HG03521 (cell line): ENCODE data around the gene KLRK1.
"Not testable (repeated sequence)": the region's sequence is repeated elsewhere in the genome, so short reads cannot be mapped to it uniquely, and the experiment has no call there.

Source experiments
- ATAC-seq: cut with Tn5 transposase; IDR thresholded peaks from one replicate; pipeline ENCODE4 v1.9.1; 2021; ENCODE audit warnings: mild to moderate bottlenecking, moderate library complexity; ENCODE audit not compliant: unreplicated experiment

The KLRK1 gene

DNA sequence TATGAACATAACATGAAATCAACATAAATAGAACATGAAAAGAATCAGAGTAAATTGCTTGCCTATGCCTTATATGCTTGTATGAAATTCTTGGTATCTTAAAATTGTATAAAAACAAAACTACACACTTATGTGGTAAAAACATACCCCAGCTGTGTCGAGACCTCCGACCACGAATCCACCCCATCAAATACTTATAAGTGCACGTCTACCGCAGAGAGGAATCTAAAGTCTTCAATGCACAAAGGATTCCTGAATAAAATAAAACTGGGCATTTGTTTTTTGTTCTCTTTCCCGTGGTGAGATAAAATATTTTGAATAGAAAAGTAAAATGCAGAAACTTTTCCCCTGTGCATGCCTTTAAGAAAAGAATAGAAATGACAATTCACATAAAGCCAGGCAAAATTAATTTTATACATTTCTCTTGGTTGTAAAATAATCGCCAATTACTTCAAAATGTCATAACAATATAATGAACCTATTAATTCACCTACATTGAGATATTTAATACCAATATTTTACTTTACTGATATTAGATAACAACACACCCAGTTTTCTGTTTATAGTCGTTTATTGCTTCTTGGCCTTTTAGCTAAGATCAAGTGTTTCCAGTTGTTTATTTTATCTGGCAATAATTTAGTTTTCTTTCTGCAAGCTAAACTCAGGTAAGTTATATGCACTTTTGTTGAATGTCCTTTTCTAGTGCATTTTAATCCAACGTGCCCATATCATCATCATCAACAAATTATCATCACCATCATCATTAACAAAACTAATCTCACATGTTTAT is 1.0 kb downstream of the KLRK1 start:
- no peak for ATAC-seq

- not testable (repeated sequence) for ATAC-seq
These were observed 2.3 kb downstream of the KLRK1 start for GRCh38 chr12:10387498-10387897.

GRCh38 chr12:10386857-10387256 is 3.0 kb downstream of the KLRK1 start:
- no peak for ATAC-seq

- ATAC-seq, result no peak
These were observed 4.7 kb downstream of the KLRK1 start for GRCh38 chr12:10385166-10385613.

GRCh38 chr12:10384191-10384590 is 5.7 kb downstream of the KLRK1 start:
- ATAC-seq, result no peak

- no peak for ATAC-seq
These were observed 7.8 kb downstream of the KLRK1 start for GRCh38 chr12:10381928-10382628.

GRCh38 chr12:10378737-10379136 is 11.1 kb downstream of the KLRK1 start:
- ATAC-seq, result not testable (repeated sequence)

- ATAC-seq, result no peak
These were observed 15.2 kb downstream of the KLRK1 start for GRCh38 chr12:10374624-10375018.

- no peak for ATAC-seq
These were observed 17.3 kb downstream of the KLRK1 start for GRCh38 chr12:10372559-10372958.

DNA sequence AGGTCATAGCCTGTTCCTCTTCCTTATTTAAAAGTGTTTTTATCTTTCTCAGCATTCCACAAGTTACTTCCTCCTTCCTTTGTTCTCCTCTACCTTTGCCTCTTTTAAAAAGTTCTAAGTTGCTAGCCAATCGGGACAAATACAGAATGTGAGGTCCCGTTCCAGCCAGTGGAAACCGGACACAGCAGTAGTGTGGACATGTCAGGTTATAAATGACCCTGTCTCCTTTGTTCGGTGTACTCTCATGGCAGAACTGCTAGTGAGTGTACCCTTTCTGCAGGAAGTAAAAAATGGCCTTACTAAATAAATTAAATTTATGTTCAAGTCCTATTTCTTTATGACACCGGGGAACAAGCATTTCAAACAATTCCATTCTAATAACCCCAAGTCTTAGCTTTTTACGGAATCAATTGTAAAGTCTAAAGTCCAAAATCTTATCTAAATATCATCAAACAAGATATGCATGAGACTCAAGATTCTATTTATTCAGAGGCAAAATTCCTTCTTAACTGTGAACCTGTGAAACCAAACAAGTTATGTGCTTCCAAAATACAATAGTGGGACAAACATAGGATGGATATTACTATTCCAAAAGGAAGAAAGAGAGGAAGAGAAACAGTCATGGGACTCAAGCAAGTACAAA is 17.8 kb downstream of the KLRK1 start:
- ATAC-seq, result not testable (repeated sequence)

DNA sequence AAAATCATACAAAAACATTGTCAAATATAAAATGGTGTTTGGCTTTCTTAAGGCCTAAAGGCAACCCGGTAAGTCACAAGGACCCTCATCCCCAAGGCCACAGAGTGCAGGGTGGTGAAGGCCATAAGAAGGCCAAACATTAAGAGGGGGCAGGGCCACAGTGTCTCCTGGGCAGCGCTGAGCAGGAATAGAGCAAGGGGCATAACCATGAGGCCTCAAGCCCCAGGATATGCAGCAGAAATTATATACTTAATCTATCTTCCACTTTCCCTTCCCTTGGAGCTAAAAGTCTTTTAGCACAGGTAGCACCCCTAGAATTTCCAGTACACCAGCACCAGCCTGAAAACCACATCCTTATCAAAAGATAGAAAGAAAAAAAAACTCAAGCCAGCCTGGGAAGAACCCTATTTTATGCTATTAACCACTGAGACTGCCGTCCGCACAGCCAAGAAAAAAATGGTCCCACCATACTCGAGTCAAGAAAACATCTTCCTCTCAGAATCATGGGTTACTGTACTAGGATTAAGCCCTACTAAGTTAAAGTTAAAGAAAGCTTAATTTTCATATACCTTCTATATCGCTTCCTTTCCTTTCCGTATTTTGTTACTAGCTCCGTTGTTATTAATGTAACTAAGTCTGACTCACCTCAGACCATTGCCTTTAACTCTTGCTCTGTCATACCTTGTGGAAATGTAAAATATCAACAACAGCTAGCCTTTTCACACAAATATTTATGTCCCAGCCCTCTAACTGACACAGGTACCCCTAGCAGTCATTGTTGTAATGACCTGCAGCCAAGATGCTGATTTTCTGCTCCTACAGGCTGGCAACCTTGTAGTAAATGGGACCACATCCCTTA is 20.1 kb downstream of the KLRK1 start:
- ATAC-seq, result no peak

- ATAC-seq, result no peak
These were observed 21.4 kb downstream of the KLRK1 start for GRCh38 chr12:10368206-10369171.

GRCh38 chr12:10367714-10368113 is 22.1 kb downstream of the KLRK1 start:
- not testable (repeated sequence) for ATAC-seq

GRCh38 chr12:10366875-10367274 is 23.0 kb downstream of the KLRK1 start:
- ATAC-seq, result no peak

DNA sequence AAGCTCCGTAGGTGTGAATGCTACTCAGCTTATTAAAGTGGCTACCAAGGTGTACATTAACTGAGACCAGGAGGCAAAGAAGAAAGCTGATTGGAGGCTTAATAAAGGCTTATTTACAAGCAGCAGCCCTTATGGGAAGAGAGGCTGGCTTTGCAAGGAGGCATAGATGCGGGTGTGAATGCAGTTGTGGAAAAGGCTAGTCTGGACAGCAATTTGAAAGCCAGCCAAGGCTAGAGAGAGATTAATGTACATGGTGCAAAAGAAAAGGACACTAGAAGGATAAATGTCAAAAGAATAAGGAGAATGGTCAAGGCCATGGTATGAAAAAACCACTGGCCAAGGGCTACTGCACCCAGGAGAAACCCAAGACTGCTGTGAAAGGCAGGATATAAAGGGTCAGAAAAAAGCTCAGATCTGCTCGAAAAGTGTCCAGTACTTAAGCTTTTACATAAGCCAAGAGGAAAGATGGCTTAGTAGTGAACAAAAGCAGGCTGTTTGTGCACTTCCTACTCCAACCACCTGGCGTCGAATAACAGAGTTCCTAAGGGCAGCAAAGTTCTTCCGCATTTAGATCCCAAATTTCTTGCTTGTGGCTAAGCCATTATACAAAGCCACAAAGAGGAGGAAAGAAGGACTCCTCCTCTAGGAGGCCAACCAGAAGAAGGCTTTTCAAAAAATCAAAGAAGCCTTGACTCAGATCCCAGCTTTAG is 24.0 kb downstream of the KLRK1 start:
- ATAC-seq, result no peak

DNA sequence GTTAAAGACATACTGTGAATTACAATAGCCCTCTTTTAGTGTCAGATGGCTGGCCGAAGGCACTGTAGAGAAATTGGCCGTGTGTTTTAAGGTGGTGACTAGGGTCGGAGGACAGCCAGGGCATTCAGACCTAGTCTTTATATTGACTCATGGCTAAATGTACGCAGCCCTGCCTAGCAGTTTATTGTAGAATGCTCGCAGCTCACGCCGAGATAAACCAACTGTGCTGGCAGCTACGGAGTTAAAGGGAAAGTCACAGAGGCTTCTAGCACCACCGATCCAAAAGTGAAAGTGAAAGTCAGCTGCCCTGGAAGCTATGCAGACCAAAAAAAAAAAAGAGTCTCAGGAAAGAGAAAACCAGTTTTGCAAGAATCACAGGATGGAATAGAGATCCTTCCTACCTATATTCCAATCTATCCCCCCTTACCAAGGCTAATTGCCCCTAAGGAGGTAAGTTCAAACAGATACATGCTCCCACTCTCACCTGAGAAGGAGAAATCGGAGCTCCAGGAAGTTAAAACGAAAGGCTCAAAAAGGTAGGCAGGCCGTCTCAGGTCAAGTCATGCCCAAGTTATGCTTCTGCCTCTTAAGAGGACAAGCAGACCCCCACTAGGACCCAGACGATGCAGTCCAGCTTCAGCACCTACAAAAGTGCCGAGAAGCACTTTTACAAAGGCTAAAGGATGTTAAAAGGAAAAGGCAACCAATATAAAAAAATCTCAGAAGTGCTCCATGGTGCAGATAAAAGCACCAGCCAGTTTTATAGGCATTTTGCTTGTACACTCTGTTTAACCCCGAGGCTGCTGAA is 24.8 kb downstream of the KLRK1 start:
- peak; percentile 39 for ATAC-seq

DNA sequence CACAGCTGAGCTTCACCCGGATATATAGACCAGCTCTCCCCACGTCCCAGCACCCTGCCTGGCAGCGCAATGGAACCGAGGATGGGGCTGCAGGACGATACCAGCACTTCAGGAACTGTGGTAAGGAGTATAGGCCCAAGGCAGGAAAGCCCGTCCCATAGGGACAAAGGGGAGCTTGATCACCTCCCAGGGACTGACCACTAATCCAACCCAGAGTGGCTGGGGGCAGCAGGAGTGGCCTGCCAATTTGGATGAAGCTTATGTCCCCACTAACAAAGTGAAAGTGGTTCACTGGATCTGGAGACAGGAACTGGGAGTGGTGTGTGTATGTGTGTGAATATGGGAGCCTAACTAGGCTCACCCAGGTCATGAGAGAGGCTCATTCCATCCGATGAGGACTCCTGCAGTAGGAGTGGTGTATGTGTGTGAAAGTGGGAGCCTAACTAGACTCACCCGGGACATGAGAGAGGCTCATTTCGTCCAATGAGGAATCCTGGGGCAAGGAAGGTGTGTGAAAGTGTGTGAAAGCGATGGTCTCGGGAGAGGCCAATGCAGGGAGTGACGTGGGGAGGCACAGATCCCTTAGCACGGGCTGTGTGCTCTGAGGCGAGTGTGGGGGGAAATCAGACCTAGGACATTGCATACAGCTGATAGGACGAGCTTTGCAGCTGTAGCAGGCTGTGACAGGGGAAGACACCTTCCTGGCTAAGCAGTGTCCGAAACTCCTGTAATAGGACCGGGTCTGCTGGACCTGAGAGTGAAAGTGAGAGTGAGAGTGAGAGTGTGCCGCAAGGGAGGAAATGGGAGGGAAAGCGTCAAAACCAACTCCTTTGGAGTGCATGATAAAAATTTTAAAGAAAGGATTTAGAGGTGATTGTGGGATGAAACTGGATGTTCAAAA is 25.7 kb downstream of the KLRK1 start:
- peak; percentile 79 for ATAC-seq

DNA sequence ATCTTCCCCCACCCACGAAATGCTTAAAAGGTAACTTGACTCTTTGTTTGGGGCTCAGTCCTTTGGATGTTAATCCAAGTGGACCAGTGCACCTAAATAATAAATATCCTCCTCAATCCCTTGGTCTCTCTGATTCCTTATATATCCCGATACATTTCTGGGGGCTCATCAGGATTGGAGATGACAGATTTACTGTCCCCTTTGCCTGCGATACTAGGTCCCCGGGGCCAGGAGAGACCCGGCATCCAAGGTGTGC is 26.3 kb downstream of the KLRK1 start:
- no peak for ATAC-seq
